Prostate gland (tissue), 2 donors: ENCODE results near the gene NUDCD3.

Experiments used
- CTCF ChIP-seq, 4 experiments: fragments of 200-600 bp in 2 of 4; fragments of 450-650 bp in 2 of 4; sonication (generic) in 2 of 4; IDR thresholded peaks; 1 replicate in 3 of 4; 2 replicates in 1 of 4; pipeline ENCODE4 v1.5.1; 2016 to 2019; ENCODE audit warnings: antibody characterized with exemption in 4 of 4, mild to moderate bottlenecking in 2 of 4, moderate library complexity in 2 of 4
- POLR2A ChIP-seq: fragments of 450-650 bp; IDR thresholded peaks from one replicate; pipeline ENCODE4 v1.6.1; 2016; ENCODE audit warnings: antibody characterized with exemption, mild to moderate bottlenecking

GRCh38 chr7:44376429-44377133 lies 113.9 kb downstream of the NUDCD3 start:
- TF ChIP-seq CTCF (IDR thresholded peaks at IDR 0.05), result no peak
- no peak for TF ChIP-seq POLR2A
